DMS153 treated with DMSO at 0.1 percent for 48 hours (cell line): ENCODE results near the gene LAMA2.

Experiments
- DNase-seq: peaks from one replicate; lab custom pipeline; 2025; ENCODE audit not compliant: unreplicated experiment; lab: John Stamatoyannopoulos, UW

Gene LAMA2, protein sequence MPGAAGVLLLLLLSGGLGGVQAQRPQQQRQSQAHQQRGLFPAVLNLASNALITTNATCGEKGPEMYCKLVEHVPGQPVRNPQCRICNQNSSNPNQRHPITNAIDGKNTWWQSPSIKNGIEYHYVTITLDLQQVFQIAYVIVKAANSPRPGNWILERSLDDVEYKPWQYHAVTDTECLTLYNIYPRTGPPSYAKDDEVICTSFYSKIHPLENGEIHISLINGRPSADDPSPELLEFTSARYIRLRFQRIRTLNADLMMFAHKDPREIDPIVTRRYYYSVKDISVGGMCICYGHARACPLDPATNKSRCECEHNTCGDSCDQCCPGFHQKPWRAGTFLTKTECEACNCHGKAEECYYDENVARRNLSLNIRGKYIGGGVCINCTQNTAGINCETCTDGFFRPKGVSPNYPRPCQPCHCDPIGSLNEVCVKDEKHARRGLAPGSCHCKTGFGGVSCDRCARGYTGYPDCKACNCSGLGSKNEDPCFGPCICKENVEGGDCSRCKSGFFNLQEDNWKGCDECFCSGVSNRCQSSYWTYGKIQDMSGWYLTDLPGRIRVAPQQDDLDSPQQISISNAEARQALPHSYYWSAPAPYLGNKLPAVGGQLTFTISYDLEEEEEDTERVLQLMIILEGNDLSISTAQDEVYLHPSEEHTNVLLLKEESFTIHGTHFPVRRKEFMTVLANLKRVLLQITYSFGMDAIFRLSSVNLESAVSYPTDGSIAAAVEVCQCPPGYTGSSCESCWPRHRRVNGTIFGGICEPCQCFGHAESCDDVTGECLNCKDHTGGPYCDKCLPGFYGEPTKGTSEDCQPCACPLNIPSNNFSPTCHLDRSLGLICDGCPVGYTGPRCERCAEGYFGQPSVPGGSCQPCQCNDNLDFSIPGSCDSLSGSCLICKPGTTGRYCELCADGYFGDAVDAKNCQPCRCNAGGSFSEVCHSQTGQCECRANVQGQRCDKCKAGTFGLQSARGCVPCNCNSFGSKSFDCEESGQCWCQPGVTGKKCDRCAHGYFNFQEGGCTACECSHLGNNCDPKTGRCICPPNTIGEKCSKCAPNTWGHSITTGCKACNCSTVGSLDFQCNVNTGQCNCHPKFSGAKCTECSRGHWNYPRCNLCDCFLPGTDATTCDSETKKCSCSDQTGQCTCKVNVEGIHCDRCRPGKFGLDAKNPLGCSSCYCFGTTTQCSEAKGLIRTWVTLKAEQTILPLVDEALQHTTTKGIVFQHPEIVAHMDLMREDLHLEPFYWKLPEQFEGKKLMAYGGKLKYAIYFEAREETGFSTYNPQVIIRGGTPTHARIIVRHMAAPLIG (N-terminal part only)

DNA sequence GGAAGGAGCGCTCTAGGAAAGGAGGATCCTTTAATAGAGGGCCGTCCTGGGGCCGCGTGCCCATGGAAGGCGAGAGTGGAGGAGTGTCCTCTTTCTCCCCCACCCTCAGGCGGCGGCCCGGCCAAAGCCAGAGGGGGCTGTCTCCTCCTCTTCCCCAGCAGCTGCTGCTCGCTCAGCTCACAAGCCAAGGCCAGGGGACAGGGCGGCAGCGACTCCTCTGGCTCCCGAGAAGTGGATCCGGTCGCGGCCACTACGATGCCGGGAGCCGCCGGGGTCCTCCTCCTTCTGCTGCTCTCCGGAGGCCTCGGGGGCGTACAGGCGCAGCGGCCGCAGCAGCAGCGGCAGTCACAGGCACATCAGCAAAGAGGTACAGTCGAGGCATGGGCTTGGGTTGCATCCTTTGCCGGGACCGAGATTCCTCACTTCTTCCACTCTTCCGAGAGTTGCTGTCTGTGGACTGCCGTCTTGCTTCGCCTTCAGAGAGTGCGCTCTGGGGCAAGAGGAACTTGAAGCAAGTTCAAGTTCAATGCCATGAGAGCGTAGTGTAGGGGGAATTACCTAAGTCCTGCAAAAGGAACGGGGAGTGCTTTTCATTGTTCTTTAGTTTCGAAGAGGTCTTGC is at the start of gene LAMA2:
LAMA2 (plus strand) TSS at position 148 of the 621 bp plus-strand sequence; CDS start at position 256, 108 bp downstream.
- DNase-seq, result no peak

DNA sequence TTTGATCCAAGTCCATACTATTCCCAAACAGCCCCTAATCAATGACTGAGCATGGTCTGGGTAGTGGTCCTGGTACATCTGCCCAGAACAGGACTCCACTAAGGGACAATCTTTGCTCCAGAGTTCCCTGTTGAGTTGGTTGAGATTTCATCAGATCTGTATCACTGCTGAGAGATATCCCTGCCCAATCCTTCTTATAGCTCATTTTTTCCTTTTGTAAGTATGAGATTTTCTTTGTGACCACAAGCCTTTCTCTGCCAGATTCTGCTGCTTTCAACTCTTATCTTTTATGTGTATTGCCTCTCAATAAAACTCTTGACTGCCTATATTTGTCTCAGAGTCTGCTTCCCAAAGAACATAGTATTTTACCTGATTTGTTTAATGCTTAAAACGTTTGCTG is 46.2 kb upstream of the LAMA2 start:
- DNase-seq, result no peak

DNA sequence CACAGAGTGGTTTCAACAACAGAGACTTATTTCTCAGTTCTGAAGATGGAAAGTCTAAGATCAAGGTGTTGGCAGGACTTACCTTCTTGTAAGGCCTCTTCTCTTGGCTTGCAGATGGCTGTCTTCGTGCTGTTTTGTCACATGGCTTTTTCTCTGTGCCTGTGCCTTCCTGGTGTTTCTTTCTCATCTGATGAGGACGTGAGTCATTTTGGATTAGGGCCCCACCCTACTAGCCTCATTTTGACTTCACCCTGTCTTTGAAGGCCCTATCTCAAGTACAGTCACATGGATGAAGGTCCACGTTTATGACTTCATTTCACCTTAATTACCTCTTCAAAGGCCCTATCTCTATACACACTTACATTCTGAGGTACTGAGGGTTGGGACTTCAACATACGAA is 41.4 kb upstream of the LAMA2 start:
- DNase-seq, result no peak

DNA sequence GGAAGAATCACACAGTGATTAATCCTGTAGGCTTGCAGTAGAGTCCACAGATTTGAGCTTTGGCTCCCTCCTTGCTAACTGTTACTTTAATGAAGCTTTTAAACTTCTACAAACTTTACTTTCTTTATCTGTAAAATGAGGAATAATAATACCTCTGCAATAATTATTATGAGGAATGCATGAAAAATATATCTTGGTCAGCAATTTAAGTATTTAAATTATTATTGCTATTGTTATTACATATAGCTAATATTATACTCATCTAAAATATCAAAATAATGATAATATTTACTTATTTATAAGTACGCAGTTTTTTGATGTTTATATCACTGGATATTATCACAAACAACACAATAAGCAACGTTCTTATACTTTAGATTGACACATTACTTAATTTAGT is 38.3 kb upstream of the LAMA2 start:
- no peak for DNase-seq

DNA sequence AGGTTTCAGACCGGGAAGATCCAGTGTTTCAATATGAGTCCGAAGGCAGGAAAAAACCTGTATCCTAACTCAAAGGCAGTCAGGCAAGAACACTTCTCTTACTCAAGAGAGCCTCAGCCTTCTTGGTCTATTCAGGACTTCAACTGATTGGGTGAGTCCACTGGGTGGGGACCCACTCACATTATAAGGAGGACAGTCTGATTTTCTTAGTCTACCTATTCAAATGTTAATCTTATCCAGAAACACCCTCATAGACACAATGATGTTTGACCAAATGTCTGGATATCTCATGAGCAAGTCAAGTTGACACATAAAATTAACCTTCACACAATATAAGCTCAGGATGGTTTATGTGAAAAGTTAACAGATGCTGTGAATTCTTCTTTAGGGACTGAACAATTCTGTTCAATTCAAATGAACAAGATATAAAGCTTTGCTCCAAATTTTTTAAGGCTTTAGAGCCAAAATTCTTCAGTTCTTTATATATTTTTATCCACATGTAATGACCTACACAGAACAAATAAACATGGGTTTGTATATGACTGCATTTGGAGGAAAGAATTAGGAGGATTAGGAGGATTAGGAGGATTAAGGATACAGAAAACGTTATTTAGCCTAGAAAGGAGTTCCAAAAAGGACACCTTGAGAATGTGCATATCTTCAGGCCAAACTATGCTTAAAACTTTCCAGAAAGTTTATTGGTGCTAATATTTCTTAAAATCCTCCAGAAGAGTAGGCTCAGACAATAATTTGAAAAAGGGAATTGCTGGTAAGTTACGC is 35.3 kb upstream of the LAMA2 start:
- DNase-seq, result no peak

DNA sequence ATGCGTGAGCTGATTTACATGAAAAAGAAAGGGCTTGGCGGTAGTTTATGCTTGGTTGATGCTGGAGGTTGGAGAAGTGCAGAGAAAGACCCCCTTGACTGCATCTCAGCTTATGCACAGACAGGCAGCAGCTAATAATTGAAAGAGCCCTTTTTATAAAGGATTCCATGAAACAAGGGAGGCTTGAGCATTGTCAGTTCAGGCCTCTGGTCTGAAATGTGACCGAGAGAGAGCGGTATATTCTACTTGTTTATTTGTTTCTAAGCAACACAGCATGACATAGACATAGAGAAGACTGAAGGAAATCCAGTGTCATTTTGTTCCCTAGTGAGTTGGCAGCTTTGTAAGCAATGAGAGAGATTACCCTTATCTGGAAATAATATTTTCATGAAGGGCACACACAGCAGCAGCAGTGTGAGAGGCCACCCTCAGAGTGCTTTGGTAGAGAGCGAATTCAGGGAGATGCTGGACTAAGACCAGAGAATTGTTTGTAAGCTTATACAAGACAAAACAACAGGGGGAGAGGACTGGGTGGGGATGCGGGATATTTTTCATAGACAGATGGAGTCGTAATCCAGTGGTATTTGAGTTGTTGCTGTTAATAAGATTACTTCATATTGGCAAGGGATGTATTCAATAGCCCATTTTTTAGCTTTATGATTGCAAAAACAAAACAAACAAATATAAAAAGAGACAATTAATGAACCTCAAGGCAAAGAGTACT is 34.6 kb upstream of the LAMA2 start:
- DNase-seq, result no peak

DNA sequence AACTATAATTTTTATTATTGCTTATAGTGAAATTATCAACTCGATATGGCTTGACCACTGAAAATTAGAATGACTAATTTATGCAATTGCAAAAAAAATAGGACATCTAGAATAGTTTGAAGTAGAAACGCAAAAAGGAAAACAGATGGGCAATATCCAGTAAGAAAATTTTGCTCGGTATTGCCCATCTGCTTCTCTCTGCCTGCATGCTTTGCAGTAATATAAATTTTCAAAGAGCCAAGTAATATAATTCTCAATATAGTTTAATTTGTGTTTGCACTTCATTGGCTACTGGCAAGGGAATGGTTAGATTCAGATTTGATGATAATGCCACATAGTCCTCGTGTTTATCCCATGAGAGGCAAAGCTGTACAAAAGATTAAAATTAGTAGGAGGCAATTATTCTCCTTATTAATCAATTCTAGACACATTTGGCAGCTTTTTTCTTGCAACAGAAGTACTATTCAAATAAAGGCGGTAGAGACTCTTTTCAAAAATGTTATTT is 27.3 kb upstream of the LAMA2 start:
- no peak for DNase-seq

DNA sequence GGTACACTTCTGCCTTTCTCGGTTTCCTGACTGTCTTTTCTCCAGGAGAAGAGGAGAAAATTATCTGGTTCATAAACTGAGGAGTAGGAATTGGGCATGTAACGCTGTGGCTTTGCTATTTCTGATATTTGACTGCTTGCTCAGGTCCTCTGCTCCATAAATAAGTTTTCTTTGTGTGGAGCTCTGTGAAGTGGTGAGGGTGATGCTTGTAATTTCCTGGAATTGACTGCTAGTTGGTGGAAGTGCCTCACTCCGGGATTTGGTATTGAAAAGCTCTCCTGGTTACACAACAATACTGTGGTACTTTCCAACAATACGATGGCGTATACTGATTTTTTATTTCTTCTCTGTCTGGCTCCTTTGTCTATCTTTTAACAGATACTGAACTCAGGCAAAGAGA is 25.1 kb upstream of the LAMA2 start:
- no peak for DNase-seq

DNA sequence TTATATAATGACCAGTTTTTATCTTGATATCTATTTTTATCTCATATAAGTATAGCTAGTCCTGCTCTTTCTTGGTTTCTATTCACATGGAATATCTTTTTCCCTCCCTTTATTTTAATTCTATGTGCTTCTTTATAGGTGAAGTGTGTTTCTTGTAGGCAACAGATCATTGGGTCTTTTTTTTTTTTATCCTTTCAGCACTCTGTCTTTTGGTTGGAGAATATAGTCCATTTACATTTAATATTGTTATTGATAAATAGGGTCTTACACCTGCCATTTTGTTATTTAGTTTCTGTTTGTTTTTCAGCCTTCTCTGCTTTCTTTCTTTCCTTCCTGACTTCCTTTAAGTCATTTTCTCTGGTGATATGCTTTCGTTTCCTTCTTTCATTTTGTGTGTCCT is 22.2 kb upstream of the LAMA2 start:
- no peak for DNase-seq

DNA sequence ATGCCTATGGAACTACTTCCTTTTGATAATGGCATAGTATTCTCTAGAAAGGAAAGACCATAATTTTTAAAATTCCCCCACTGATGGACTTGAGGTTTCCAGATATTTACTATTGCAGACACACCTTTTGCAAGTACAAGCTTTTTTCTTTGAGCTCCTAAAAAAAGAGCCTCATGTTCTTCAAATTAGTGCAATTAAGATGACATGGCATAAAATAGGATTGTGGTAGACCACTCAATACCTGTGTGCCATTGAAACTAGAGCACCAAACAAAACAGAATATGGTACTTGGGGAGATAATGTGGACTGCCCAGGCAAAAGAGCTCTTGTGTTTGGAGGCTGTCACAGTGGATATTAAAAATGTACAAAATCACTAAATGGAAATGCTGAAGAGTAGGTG is 19.0 kb upstream of the LAMA2 start:
- no peak for DNase-seq

DNA sequence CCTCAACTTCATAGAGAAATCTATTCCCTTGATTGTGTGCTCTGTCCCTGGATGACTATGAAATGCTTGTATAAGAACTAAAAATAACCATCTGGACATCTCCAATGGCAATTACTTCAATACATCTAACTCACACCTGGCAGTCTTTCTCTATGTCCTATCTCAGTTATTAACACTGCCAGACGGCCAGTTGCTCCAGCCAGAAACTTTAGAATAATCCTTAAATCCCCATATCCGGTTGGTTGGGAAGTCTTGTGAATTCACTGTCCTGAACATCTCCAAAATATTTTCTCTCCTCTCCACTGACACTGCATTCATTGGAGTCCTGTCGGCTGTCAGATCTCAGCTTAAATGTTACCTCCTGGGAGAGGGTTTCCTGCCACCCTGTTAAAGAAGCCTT is 12.2 kb upstream of the LAMA2 start:
- DNase-seq, result no peak

DNA sequence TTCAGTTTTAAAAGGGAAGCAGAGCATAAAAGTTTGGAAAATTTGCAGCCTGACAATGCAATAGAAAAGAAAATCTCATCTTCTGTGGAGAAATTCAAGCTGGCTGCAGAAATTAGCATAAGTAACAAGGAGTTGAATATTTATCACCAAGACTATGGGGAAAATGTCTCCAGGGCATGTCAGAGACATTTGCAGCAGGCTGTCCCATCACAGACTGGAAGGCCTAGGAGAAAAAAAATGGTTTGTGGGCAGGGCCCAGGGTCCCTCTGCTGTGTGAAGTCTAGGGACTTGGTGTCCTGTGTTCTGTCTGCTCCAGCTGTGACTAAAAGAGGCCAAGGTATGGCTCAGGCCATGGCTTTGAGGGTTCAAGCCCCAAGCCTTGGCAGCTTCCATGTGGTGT is 8.1 kb upstream of the LAMA2 start:
- DNase-seq, result no peak

DNA sequence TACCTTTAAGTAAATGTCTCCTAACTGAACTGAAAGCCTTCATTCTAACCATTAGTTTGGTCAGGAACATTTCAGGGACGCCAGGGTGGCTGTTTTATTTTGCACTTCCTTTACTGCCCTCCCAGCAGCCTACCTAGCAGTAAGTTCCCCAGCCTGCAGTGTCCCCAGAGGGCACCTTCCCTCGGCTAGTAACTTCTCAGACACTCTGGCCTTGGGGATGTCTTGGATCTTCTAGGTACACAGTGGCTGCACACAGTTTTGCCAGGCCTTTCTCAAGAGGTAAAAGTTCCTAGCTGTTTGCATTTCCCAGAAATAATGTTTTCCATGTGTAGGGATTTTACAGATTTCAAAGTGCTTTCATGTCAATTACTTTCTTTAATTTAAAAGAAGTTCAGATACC is 378 bp upstream of the LAMA2 start:
- DNase-seq, result no peak

DNA sequence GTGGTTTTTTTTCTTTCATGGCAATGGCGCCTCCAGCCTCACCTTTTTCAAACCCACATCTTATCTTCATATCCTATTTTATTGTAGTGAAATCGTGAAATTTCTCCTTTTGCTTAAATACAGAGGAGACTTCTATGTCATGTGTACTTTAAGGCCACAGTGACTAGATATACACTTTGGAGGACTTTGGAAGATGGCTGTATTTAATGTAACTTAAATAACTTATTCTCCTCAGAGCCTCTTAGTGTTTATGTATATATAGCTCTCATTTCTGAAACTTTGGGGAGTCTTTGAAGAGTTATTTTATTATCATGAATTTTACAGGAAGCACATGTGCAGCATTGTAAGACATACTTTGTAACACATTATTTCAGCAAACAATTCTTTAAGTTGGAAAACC is 968 bp downstream of the LAMA2 start:
- DNase-seq, result no peak

DNA sequence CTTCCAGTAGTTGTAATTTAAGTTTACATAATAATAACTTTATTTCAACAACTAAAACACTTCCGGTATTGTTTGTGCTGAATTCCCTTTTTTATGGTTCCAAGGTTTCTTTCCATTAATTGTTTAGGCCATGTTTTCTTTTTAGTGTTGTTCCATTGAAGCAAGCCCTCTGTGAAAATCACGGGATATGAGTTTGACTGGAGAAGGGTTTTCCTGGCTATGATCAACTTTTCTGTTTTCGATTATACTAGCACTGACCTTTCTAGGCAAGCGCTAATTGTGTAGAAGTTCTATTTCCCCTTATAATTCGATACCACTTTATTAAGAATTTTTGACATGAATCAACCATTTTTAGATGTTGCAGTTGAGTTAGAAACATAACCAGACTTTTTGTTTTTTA is 2.4 kb downstream of the LAMA2 start:
- DNase-seq, result no peak

DNA sequence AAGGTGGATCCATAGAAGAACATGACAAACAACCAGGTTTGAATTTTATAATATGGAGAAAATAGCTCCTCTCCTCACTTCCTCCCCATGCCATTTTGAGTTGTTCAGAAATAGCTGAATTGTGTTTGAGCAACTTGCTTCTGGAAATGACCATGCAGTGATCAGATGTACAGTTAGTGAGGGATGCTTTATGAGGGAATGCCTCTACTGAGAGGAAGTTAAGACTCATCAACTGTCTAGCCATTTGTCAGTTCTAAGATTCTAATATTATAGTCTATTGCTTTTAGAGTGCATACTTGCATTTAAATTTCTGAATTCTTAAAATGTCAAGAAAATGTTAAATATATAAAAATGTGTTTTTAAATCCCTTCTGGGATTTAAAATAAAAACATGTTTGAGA is 3.8 kb downstream of the LAMA2 start:
- no peak for DNase-seq

DNA sequence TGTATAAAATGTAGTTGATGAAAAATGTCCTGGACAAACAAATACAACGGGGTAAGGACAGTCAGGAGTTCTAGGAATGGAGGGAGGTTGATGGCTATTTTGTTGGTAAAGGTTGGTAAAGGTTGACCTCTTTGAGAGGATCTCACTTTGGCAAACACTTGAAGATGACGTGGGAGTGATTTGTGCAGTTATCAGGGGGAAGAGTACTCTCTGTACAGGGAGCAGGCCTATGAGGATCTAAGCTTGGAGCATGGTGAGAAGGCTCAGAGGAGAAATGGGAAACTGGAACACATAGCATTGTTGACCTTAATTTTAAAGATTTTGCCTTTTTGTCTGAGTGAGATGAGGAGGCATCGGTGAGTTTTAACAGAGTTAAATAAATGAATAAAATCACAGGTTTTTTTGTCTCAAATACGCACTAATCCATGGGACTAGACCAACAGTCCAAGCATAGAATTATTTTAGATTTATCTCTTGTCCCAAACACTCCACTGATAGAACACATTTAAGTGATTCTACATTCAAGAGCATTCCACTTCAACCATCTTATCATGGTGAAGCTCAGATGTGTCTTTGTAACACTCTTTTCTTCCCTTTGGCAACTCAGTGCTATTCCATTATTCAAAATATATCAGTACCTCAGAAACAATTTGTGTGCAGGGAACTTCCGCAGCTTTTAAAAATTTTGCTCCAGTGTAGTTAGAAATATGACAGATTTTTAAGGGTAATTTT is 5.7 kb downstream of the LAMA2 start:
- DNase-seq, result no peak

DNA sequence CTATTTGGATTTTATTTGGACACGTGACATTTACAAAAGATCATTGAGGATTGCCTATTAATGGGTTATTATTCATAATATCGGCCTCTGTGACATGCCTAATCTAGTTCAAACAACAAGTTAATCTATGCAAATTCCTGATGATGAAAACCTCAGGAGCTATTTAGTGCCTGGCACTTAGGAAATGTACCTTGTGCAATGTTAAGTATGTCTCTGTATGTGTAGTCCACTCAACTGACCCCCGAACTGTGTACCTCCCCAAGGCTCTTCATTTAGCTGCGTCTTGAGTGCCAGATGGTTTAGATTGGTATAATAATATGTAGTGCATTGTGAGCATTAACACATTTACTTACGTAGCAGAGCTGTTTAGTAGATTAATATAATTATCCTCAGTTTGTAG is 6.9 kb downstream of the LAMA2 start:
- DNase-seq, result no peak

DNA sequence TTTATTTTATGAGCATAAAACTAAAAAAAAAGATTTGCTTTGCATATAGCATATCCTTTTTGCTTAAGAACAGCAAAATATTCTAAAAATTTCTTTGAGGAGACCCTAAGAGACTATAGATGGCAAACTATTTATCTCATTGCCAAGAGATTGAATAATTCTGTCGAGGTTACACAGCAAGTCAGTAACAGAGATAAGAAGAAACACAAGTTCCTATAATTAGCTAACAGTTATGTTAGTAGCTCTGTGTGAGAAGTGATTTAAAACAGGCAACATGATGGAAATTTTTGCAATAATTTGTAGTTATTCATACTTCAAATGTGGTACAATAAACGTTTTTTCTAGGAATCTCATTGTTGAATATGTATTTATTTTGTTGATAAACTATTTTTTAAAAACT is 9.1 kb downstream of the LAMA2 start:
- no peak for DNase-seq
